GM21619 (cell line): ENCODE results near the gene STAB2.
"Not testable (repeated sequence)": the region's sequence is repeated elsewhere in the genome, so short reads cannot be mapped to it uniquely, and the experiment has no call there.

Experiments used
- ATAC-seq: cut with Tn5 transposase; IDR thresholded peaks from one replicate; pipeline ENCODE4 v1.9.1; 2021; ENCODE audit not compliant: unreplicated experiment

The STAB2 gene

GRCh38 chr12:103801709-103802585 lies 214.9 kb downstream of the STAB2 start:
- ATAC-seq = no peak

DNA sequence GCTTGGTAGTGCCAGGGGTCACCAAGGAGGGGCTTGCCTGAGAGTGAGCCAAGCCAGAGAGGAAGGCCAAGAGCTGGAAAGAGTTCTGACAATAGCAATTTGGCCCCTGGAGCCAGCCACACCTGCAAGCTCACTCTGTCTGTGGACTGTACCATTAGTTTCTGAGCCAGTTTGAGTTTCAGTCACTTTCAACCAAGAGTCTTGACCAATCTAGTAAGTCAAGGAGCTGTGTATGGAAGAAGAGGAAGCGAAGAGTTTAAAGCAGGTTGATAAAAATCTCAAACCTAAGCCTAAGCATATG lies 215.5 kb downstream of the STAB2 start:
- ATAC-seq = no peak

DNA sequence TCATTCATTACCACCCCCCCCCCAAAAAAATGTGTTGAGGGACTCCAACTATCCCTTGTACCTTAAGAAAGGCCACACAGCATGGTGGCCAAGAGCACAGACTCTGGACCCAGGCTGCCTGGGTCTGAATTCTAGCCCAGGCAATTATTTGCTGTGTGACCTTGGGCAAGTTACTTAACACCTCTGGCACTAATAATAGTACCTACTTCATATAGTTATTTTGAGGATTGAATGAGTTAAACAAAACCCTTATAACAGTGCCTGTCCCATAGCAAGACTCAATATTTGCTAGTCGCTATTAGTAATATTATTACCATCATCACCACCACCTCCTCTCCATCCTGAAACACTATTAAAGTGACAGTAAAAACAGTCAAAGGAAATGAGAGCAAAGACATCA lies 216.8 kb downstream of the STAB2 start:
- ATAC-seq = no peak

- no peak for ATAC-seq
Measured at GRCh38 chr12:103805655-103806360, 218.7 kb downstream of the STAB2 start.

- ATAC-seq = no peak
Measured at GRCh38 chr12:103806803-103807202, 219.7 kb downstream of the STAB2 start.

DNA sequence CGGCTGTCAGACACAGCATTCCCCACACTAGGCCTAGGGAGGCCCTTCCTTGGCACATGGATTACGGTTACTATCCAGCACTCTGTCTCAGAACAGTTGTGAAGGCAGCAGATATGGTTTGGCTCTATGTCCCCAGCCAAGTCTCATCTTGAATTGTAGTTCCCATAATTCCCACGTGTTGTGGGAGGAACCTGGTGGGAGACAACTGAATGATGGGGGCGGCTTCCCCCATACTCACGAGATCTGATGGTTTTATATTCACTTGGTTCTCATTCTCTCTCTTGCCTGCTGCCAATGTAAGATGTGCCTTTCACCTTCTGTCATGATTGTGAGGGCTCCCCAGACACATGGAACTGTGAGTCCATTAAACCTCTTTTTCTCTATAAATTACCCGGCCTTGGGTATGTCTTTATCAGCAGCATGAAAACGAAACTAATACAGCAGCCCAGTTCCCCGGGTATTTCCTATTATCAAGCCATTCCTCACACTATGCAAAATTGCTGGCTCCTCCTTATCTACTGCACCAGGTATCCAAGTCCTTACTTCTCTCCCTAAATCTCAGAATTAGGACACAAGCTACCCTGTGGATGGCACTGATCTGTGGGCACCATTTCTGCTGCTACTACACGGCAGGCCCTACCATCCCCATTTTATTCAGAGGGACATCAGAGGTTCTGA lies 220.6 kb downstream of the STAB2 start:
- no peak for ATAC-seq

GRCh38 chr12:103808239-103808880 lies 221.3 kb downstream of the STAB2 start:
- no peak for ATAC-seq

- ATAC-seq = no peak
Measured at GRCh38 chr12:103809154-103809553, 222.1 kb downstream of the STAB2 start.

- not testable (repeated sequence) for ATAC-seq
Measured at GRCh38 chr12:103809639-103810038, 222.6 kb downstream of the STAB2 start.

DNA sequence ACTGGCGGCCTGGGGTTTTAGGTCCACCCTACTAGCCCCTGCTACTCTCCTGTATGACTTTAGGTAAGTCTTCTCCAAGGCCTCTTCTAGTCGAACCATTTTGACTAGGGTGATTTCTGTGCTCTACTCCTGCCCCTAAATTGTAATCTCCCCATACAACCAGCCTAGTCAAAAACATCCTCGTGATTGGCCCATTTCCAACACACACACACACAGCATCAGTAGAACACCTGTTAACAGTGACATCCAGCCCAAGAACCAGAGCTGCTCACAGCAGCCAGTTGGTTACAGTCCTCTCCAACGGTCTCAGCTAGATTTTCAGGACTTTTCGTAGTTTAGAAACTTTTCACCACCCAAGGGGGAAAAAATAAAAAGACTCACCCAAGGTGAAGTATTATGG lies 223.0 kb downstream of the STAB2 start:
- ATAC-seq = no peak

DNA sequence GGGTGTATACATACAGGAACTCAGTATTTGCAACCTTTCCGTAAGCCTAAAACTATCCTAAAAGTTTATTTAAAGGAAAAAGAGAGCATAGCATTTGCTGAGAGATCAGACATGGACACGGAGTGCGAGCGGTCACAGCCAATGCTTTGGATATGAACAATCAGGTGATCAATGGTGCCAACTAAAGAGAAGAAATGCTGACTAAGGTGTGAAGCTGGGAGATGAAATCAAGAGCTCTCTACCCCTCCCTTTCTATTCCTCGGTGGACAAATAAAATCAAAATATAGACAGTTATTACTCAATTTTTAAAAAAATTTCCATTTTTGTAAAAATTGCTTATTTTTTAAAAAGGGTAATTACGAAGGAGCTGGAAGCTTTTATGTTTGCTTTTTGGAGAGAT lies 224.7 kb downstream of the STAB2 start:
- no peak for ATAC-seq

DNA sequence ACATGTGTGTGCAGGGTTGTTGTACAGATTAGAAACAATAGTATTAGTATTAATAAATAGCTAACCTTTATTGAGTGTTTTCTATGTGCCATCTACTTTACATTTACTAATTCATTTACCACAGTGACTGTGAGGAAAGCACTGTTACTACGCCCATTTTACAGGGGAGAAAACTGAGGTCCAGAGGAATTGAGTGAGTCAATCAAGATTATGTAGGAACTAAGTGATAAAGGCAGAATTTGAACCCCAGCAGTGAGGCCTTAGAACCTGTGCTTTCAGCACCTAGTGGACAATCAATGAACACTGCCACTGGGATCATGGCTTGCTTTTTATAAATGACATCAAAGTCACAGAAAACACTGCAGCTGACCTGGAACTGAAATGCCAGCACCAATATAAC lies 225.7 kb downstream of the STAB2 start:
- ATAC-seq = no peak

DNA sequence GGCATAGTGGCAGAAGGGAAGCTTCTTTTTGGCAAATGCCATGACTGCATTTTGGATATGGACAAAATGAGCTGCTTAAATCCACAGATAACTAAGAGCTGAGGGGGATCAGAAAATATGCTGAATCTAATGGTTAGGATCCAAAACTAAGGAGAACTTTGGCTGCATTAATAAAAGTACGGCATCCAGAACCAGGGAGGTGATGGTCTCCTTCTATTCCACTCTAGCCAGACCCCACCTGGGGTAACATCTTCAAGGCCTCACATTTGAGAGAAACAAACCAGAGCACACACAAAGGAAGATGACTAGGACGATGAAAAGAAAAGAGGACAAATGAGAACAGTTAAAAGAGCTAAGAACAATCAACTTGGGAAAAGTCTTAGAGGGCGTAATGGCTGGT lies 226.4 kb downstream of the STAB2 start:
- no peak for ATAC-seq

DNA sequence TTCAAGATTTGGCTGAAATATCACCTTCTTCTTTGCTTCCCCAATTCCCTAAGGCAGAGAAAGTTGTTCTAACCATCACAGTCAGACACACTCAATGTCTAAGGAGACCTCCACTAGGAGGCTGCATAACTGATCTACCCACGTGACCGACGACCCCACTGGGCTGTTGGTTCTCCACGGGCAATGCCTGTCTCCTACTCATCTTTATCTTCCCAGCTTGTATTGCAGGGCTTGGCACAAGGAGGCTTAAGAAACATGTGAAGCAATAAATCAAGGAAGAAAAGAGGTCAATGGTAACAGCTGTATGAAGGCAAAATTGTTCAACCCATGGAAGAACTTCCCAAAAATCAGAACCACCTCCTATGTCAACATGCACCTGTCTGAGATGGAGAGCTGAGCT lies 226.9 kb downstream of the STAB2 start:
- no peak for ATAC-seq

DNA sequence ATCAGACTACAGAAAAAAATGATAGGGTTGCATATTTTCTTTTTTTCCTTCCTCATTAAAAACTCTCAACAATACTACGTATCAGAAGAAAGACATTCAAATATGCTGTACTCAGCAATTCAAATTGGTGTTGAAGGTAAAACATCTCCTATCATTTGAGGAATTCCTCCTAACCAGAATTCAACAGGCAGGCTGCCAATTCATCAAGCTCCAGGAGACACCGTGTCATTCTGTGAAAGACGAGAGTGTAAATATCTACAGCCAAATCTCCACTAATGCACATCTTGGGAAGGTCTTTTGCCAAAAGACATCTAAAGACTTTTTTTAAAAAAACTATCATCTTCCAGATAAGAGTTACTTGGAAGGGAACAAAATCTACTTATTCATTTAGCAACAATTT lies 227.4 kb downstream of the STAB2 start:
- ATAC-seq = no peak
